ENCODE data around the gene TEX38. TPM values are rescaled to one million over a fixed set of nuclear protein-coding genes. Genes with fewer than 3 reads are reported as not detected.
"Not testable (repeated sequence)": the region's sequence is repeated elsewhere in the genome, so short reads cannot be mapped to it uniquely, and the experiment has no call there.

TEX38 gene
- total RNA-seq, 1 donor from 2014 or later, result not detected

GRCh38 chr1:46650491-46650890 lies 21.2 kb upstream of the TEX38 start:
- Histone ChIP-seq H3K4me3 (no peak overlapping the region), H3K36me3 (peaks cover 68% of the 10 kb centered on the region), H3K27me3 (ENCODE audit: low read depth) (no peaks in the 10 kb centered on the region), H3K27ac (no peak overlapping the region), H3K4me1 (no peaks in the 10 kb centered on the region), H3K9me3 (no peaks in the 10 kb centered on the region)
- no peak for TF ChIP-seq CTCF (IDR thresholded peaks at IDR 0.05)
- DNase-seq, result no peak
- ATAC-seq, result no peak
- intact Hi-C loops (cut with DNase I), result no loop called here

GRCh38 chr1:46651152-46651551 lies 20.5 kb upstream of the TEX38 start:
- intact Hi-C loops (cut with DNase I); ATAC-seq; H3K9me3 ChIP-seq; H3K4me3 ChIP-seq; H3K4me1 ChIP-seq; DNase-seq; H3K27me3 ChIP-seq (ENCODE audit: low read depth); H3K27ac ChIP-seq: not testable (repeated sequence)
- H3K36me3 ChIP-seq, result peaks cover 72% of the 10 kb centered on the region

GRCh38 chr1:46652321-46653100 lies 19.1 kb upstream of the TEX38 start:
- TF ChIP-seq CTCF (IDR thresholded peaks at IDR 0.05), result no peak
- Histone ChIP-seq H3K4me3 (no peak overlapping the region), H3K27ac (no peak overlapping the region), H3K27me3 (ENCODE audit: low read depth) (no peaks in the 10 kb centered on the region), H3K36me3 (peaks cover 73% of the 10 kb centered on the region), H3K4me1 (no peaks in the 10 kb centered on the region), H3K9me3 (no peaks in the 10 kb centered on the region)
- intact Hi-C loops (cut with DNase I), result no loop called here
- ATAC-seq (no peak), DNase-seq (no peak)

- DNase-seq (no peak), ATAC-seq (no peak)
- no peaks in the 10 kb centered on the region for H3K4me1 ChIP-seq
- TF ChIP-seq CTCF (IDR thresholded peaks at IDR 0.05), result no peak
- intact Hi-C loops (cut with DNase I), result no loop called here
- peaks cover 78% of the 10 kb centered on the region for H3K36me3 ChIP-seq
- H3K9me3 ChIP-seq, result no peaks in the 10 kb centered on the region
- H3K27me3 ChIP-seq (ENCODE audit: low read depth), result no peaks in the 10 kb centered on the region
- H3K4me3 ChIP-seq, result no peak overlapping the region
- H3K27ac ChIP-seq, result no peak overlapping the region
Observed at GRCh38 chr1:46653405-46653958, 18.2 kb upstream of the TEX38 start.

- DNase-seq, result no peak
- Histone ChIP-seq H3K27me3 (ENCODE audit: low read depth) (no peaks in the 10 kb centered on the region), H3K4me3 (no peak overlapping the region), H3K9me3 (no peaks in the 10 kb centered on the region), H3K27ac (no peak overlapping the region), H3K4me1 (no peaks in the 10 kb centered on the region), H3K36me3 (peaks cover 77% of the 10 kb centered on the region)
- no peak for ATAC-seq
- TF ChIP-seq CTCF (IDR thresholded peaks at IDR 0.05), result no peak
- intact Hi-C loops (cut with DNase I), result no loop called here
Observed at GRCh38 chr1:46654012-46654411, 17.6 kb upstream of the TEX38 start.

- intact Hi-C loops (cut with DNase I); H3K27ac ChIP-seq; H3K4me3 ChIP-seq; ATAC-seq; H3K9me3 ChIP-seq; H3K4me1 ChIP-seq; H3K27me3 ChIP-seq (ENCODE audit: low read depth); DNase-seq: not testable (repeated sequence)
- peaks cover 78% of the 10 kb centered on the region for H3K36me3 ChIP-seq
Observed at GRCh38 chr1:46654698-46655097, 17.0 kb upstream of the TEX38 start.
